NK-92 (cell line): Measurements from ENCODE around the gene RNPS1.

Source experiments
- DNase-seq: peaks from one replicate; lab custom pipeline; 2025; ENCODE audit not compliant: unreplicated experiment; lab: John Stamatoyannopoulos, UW

RNPS1 gene

GRCh38 chr16:2214719-2214968 lies 53.3 kb downstream of the RNPS1 start, which contains the start of gene PGP:
PGP (minus strand) TSS chr16:2214840; CDS start chr16:2214777, 63 bp downstream.
- DNase-seq: no peak

GRCh38 chr16:2213817-2214718 lies 53.9 kb downstream of the RNPS1 start:
- DNase-seq: no peak

- DNase-seq: no peak
Observed at GRCh38 chr16:2212362-2213324, 55.3 kb downstream of the RNPS1 start.

- no peak for DNase-seq
Observed at GRCh38 chr16:2211923-2212347, 56.0 kb downstream of the RNPS1 start.

GRCh38 chr16:2210386-2211365 lies 57.2 kb downstream of the RNPS1 start, which contains the start of gene BRICD5:
BRICD5 (minus strand) TSS chr16:2210863; CDS start chr16:2210833, 30 bp downstream.
- no peak for DNase-seq

DNA sequence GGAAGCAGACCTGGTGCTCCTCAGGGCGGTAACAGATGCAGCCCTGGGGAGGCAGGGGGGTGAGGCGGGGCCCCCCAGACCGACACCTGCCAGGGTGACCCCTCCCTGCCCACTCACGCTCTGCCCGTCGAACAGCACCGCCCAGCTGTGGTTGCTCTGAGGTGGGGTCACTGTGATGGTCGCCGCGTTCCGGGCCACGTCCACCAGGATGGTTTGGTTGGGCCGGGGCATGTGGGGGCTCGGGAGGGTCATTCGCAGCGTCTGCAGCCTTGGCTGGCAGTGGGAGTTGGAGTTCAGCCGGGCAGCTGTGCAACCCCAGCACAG lies 58.0 kb downstream of the RNPS1 start:
- no peak for DNase-seq

GRCh38 chr16:2209258-2210008 lies 58.5 kb downstream of the RNPS1 start:
- no peak for DNase-seq

DNA sequence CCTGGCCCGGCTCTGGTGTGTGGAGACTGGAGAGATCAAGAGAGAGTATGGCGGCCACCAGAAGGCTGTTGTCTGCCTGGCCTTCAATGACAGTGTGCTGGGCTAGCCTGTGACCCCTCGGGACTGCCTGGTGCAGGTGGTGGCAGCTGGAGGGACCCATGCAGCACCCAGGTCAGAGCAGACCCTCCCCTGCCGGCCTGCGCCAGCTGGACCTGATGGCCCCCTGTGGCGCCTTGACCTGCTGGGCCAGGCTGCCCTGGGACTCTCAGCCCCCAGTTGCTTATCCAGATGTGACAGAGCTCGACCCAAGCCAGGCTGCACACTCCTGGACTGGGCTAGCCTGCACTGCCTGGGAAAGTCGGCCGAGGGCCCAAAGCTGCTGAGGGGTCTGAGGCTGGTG lies 59.2 kb downstream of the RNPS1 start:
- DNase-seq: no peak

GRCh38 chr16:2208308-2208707 lies 59.6 kb downstream of the RNPS1 start:
- DNase-seq: no peak

GRCh38 chr16:2207872-2208271 lies 60.1 kb downstream of the RNPS1 start:
- DNase-seq: no peak

DNA sequence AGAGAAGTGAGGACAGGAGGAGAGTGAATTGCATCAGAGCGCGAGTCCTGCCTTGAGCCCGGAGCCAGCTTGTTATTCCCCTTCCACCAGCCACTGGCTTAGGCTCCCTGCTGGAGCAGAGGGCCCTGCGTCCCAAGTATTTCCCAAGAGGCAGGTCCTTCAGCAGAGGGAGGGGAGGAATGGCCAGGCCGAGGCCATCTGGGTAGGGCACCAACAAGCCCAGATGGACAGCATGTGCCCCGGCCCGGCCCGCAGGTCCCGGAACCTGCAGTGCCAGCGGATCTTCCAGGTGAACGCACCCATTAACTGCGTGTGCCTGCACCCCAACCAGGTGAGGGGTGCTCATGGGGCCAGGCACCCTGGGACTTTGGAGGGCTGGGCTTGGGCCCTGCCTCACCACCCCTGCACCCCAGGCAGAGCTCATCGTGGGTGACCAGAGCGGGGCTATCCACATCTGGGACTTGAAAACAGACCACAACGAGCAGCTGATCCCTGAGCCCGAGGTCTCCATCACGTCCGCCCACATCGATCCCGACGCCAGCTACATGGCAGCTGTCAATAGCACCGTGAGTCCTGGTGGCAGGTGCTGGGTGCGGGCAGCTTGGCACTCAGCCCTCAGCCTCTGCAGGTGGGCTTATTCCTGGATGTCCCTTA lies 61.0 kb downstream of the RNPS1 start:
- no peak for DNase-seq

- no peak for DNase-seq
Observed at GRCh38 chr16:2206420-2206779, 61.5 kb downstream of the RNPS1 start.

- DNase-seq: no peak
Observed at GRCh38 chr16:2205967-2206313, 62.0 kb downstream of the RNPS1 start.

DNA sequence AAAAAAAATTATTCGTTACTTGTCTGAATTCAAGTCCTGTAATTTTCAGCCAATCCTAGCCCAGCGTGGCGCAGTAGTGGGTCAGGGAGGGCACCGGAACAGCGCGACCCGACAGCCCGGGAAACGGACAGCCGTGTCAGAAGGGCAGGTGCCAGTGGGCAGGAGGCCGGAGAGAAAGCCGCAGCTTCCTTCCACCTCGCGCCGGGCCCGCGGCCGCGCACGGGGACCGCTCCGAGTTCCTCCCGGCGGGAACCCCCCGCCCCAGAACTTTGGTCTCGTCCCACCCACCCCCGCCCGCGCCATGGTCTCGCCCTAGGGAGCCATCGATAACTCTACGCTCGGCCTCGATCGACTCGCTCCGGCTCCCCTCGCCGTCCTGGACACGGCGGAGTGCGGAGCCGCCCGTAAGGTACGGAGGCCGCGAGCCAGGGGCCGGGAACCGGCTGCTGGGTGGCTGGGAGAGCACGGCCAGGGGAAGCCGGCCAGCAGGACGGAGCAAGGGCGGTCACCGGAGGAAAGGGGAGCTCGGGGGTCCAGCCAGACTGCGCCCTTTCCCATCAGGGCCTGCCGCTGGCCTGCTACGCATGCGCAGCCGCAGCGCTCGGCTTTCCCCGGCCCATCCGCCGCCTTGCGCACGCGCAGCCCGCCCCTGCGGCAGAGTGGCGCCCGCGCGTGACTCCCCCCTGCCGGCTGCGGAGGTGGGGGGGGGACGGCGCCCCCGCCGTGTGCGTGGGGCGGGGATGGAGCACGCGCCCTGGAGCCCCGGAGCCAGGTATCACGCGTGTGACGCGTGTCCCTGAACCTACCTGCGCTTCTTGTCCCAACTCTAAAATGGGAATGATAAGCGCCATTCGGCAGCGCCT lies 62.6 kb downstream of the RNPS1 start, which contains the start of gene MLST8:
Gene MLST8, plus strand, starts transcription at position 351 of the 863 bp plus-strand sequence. CDS start 632 bp downstream, outside the sequence.
- DNase-seq: no peak

- DNase-seq: no peak
Observed at GRCh38 chr16:2204416-2205103, 63.4 kb downstream of the RNPS1 start.
